Measurements from ENCODE around the gene TAX1BP1. TPM values are rescaled to one million over a fixed set of nuclear protein-coding genes. Genes with fewer than 3 reads are reported as not detected.

Gene TAX1BP1
- total RNA-seq, 1 donor, result 112 TPM

DNA sequence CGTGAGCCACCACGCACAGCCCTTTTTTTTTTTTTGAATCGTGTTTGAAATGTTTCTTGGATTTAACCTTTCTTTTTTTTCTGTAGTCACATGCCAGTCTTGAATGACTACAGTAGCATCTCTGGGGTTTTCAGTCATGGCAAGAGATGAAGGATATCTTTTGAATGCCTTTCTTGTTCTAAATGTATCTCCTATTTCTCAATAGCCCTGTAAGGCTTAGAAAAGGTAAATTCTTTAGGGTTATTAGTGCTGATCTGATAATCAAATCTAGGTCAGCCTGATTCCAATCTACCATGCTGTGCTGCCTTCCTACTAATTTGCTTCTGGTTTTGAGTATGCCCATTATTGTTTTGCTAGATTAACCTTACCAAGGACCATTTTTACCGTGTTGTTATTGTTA lies 70.2 kb downstream of the TAX1BP1 start:
- no peak overlapping the region for H2AFZ ChIP-seq (ENCODE audit: low read length)

DNA sequence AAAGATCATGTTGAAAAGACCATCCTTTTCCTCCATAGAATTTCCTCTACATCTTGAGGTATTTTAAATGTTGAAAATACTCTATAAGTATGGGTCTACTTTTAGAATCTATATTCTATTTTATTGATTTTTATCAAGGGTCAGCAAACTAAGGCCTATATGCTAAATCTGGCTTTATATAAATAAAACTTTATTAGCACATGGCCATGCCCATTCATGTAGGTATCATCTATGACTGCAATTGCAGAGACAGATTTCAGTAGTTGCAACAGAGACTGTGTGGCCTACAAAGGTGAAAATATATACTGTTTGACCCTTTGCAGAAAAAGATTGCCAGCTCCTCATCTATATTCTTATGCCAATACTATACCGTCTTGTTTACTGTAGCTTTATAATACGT lies 72.7 kb downstream of the TAX1BP1 start:
- H2AFZ ChIP-seq (ENCODE audit: low read length), result no peak overlapping the region
- no peak overlapping the region for H3K4me3 ChIP-seq (ENCODE audit: insufficient read depth, low read length)
- TF ChIP-seq, protein P1, sequence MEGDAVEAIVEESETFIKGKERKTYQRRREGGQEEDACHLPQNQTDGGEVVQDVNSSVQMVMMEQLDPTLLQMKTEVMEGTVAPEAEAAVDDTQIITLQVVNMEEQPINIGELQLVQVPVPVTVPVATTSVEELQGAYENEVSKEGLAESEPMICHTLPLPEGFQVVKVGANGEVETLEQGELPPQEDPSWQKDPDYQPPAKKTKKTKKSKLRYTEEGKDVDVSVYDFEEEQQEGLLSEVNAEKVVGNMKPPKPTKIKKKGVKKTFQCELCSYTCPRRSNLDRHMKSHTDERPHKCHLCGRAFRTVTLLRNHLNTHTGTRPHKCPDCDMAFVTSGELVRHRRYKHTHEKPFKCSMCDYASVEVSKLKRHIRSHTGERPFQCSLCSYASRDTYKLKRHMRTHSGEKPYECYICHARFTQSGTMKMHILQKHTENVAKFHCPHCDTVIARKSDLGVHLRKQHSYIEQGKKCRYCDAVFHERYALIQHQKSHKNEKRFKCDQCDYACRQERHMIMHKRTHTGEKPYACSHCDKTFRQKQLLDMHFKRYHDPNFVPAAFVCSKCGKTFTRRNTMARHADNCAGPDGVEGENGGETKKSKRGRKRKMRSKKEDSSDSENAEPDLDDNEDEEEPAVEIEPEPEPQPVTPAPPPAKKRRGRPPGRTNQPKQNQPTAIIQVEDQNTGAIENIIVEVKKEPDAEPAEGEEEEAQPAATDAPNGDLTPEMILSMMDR (IDR thresholded peaks at IDR 0.05; ENCODE audit: extremely low read depth, low read depth, low read length), result no peak
- peaks cover 2% of the 10 kb centered on the region for H3K79me2 ChIP-seq (ENCODE audit: insufficient read depth, low read length)
- H3K27ac ChIP-seq (ENCODE audit: low read depth, low read length), result no peak overlapping the region
- DNase-seq (ENCODE audit: insufficient read length, low spot score, missing footprints), result no peak
- H3K4me2 ChIP-seq (ENCODE audit: insufficient read depth, low read length), result no peak overlapping the region
- peaks cover 2% of the 10 kb centered on the region for H4K20me1 ChIP-seq (ENCODE audit: insufficient read depth, low read length)
- H3K36me3 ChIP-seq (ENCODE audit: insufficient read depth, low read length), result peaks cover 20% of the 10 kb centered on the region
- no peaks in the 10 kb centered on the region for H3K9me3 ChIP-seq (ENCODE audit: low read depth, low read length)
- peaks cover 8% of the 10 kb centered on the region for H3K4me1 ChIP-seq (ENCODE audit: insufficient read depth, low read length)
- H3K27me3 ChIP-seq (ENCODE audit: insufficient read depth, low read length), result no peaks in the 10 kb centered on the region

More for the DNA sequence above, 70.2 kb downstream of the TAX1BP1 start:
- Histone ChIP-seq H3K4me3 (ENCODE audit: insufficient read depth, low read length) (no peak overlapping the region), H3K27me3 (ENCODE audit: insufficient read depth, low read length) (no peaks in the 10 kb centered on the region), H3K36me3 (ENCODE audit: insufficient read depth, low read length) (peaks cover 5% of the 10 kb centered on the region), H4K20me1 (ENCODE audit: insufficient read depth, low read length) (peaks cover 2% of the 10 kb centered on the region), H3K4me1 (ENCODE audit: insufficient read depth, low read length) (peaks cover 8% of the 10 kb centered on the region), H3K27ac (ENCODE audit: low read depth, low read length) (no peak overlapping the region), H3K4me2 (ENCODE audit: insufficient read depth, low read length) (no peak overlapping the region), H3K79me2 (ENCODE audit: insufficient read depth, low read length) (peaks cover 2% of the 10 kb centered on the region), H3K9me3 (ENCODE audit: low read depth, low read length) (no peaks in the 10 kb centered on the region)
- DNase-seq (ENCODE audit: insufficient read length, low spot score, missing footprints), result no peak
- TF ChIP-seq, protein P1 (IDR thresholded peaks at IDR 0.05; ENCODE audit: extremely low read depth, low read depth, low read length), result no peak

DNA sequence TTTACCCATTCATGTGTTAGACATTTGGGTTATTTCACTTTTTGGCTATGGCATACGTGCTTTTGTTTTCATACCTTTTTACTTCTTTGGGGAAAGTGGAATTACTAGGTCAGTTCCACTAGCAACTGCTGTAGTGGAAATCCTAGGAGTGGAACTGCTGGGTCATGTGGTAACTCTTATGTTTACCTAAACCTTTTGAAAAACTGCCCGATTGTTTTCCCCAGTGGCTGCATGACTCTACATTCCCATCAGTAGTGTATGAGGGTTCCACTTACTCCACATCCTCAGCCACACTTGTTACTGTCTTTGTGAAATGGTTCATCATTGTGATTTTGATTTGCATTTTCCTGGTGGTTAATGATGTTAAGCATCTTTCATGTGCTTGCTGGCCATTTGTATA lies 82.3 kb downstream of the TAX1BP1 start:
- DNase-seq (ENCODE audit: insufficient read length, low spot score, missing footprints), result no peak

GRCh38 chr7:27825891-27826290 lies 85.9 kb downstream of the TAX1BP1 start:
- Histone ChIP-seq H3K9me3 (ENCODE audit: low read depth, low read length) (no peaks in the 10 kb centered on the region), H3K4me2 (ENCODE audit: insufficient read depth, low read length) (no peak overlapping the region), H2AFZ (ENCODE audit: low read length) (no peak overlapping the region), H3K27me3 (ENCODE audit: insufficient read depth, low read length) (no peaks in the 10 kb centered on the region), H3K27ac (ENCODE audit: low read depth, low read length) (no peak overlapping the region), H3K4me3 (ENCODE audit: insufficient read depth, low read length) (no peak overlapping the region), H3K36me3 (ENCODE audit: insufficient read depth, low read length) (peaks cover 18% of the 10 kb centered on the region), H4K20me1 (ENCODE audit: insufficient read depth, low read length) (no peaks in the 10 kb centered on the region), H3K79me2 (ENCODE audit: insufficient read depth, low read length) (no peaks in the 10 kb centered on the region), H3K4me1 (ENCODE audit: insufficient read depth, low read length) (no peaks in the 10 kb centered on the region)
- TF ChIP-seq, protein P1 (IDR thresholded peaks at IDR 0.05; ENCODE audit: extremely low read depth, low read depth, low read length), result no peak
- no peak for DNase-seq (ENCODE audit: insufficient read length, low spot score, missing footprints)

More for the DNA sequence above, 82.3 kb downstream of the TAX1BP1 start:
- Histone ChIP-seq H4K20me1 (ENCODE audit: insufficient read depth, low read length) (no peaks in the 10 kb centered on the region), H3K27me3 (ENCODE audit: insufficient read depth, low read length) (no peaks in the 10 kb centered on the region), H3K4me3 (ENCODE audit: insufficient read depth, low read length) (no peak overlapping the region), H3K27ac (ENCODE audit: low read depth, low read length) (no peak overlapping the region), H3K4me1 (ENCODE audit: insufficient read depth, low read length) (no peaks in the 10 kb centered on the region), H3K9me3 (ENCODE audit: low read depth, low read length) (no peaks in the 10 kb centered on the region), H2AFZ (ENCODE audit: low read length) (no peak overlapping the region), H3K36me3 (ENCODE audit: insufficient read depth, low read length) (peaks cover 25% of the 10 kb centered on the region), H3K4me2 (ENCODE audit: insufficient read depth, low read length) (no peak overlapping the region), H3K79me2 (ENCODE audit: insufficient read depth, low read length) (no peaks in the 10 kb centered on the region)
- TF ChIP-seq, protein P1 (IDR thresholded peaks at IDR 0.05; ENCODE audit: extremely low read depth, low read depth, low read length), result no peak

Data from osteoblast (primary cell).